ENCODE data around the gene UFL1.
"Not testable (repeated sequence)": the region's sequence is repeated elsewhere in the genome, so short reads cannot be mapped to it uniquely, and the experiment has no call there.

DNA sequence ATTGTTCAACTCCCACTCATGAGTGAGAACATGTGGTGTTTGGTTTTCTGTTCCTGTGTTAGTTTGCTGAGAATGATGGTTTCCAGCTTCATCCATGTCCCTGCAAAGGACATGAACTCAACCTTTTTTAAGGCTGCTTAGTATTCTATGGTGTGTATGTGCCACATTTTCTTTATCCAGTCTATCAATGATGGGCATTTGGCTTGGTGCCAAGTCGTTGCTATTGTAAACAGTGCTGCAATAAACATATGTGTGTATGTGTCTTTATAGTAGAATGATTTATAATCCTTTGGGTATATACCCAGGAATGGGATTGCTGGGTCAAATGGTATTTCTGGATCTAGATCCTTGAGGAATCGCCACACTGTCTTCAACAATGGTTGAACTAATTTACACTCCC lies 49.3 kb upstream of the UFL1 start:
- TF ChIP-seq EP300 (IDR thresholded peaks at IDR 0.05); CBX8 (IDR thresholded peaks at IDR 0.05); POLR2A (IDR thresholded peaks at IDR 0.05; ENCODE audit: low read length); RFX5 (IDR thresholded peaks at IDR 0.05); KDM1A (IDR thresholded peaks at IDR 0.05; ENCODE audit: low read depth); FOSB (CRISPR knock-in tag; IDR thresholded peaks at IDR 0.05); ZFP36 (IDR thresholded peaks at IDR 0.05; ENCODE audit: borderline replicate concordance, partially characterized antibody); NPAS2 (CRISPR knock-in tag; IDR thresholded peaks at IDR 0.05; ENCODE audit: borderline replicate concordance); HDAC2 (IDR thresholded peaks at IDR 0.05): not testable (repeated sequence)
- TF ChIP-seq, protein P1, sequence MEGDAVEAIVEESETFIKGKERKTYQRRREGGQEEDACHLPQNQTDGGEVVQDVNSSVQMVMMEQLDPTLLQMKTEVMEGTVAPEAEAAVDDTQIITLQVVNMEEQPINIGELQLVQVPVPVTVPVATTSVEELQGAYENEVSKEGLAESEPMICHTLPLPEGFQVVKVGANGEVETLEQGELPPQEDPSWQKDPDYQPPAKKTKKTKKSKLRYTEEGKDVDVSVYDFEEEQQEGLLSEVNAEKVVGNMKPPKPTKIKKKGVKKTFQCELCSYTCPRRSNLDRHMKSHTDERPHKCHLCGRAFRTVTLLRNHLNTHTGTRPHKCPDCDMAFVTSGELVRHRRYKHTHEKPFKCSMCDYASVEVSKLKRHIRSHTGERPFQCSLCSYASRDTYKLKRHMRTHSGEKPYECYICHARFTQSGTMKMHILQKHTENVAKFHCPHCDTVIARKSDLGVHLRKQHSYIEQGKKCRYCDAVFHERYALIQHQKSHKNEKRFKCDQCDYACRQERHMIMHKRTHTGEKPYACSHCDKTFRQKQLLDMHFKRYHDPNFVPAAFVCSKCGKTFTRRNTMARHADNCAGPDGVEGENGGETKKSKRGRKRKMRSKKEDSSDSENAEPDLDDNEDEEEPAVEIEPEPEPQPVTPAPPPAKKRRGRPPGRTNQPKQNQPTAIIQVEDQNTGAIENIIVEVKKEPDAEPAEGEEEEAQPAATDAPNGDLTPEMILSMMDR (IDR thresholded peaks at IDR 0.05): not testable (repeated sequence)
- TF ChIP-seq, protein P2, sequence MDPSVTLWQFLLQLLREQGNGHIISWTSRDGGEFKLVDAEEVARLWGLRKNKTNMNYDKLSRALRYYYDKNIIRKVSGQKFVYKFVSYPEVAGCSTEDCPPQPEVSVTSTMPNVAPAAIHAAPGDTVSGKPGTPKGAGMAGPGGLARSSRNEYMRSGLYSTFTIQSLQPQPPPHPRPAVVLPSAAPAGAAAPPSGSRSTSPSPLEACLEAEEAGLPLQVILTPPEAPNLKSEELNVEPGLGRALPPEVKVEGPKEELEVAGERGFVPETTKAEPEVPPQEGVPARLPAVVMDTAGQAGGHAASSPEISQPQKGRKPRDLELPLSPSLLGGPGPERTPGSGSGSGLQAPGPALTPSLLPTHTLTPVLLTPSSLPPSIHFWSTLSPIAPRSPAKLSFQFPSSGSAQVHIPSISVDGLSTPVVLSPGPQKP (IDR thresholded peaks at IDR 0.05; ENCODE audit: low read depth, low read length): not testable (repeated sequence)
